SK-N-MC (cell line): ENCODE data around the gene RAB7A.

Source experiments
- EZH2 ChIP-seq: fragments of 200-600 bp; sonication (generic); IDR thresholded peaks from one replicate; pipeline ENCODE4 v1.6.1; 2017; ENCODE audit warnings: antibody characterized with exemption
- FOXP2 ChIP-seq: optimal IDR thresholded peaks from 2 replicates; pipeline ENCODE3; 2011; ENCODE audit warnings: mild to moderate bottlenecking, moderate library complexity; ENCODE audit not compliant: insufficient read depth; ENCODE audit errors: extremely low read length, control extremely low read depth
- POLR2AphosphoS5 ChIP-seq: IDR thresholded peaks from 2 replicates; pipeline ENCODE4 v1.6.1; 2012; ENCODE audit warnings: mild to moderate bottlenecking, low read depth, low read length, borderline replicate concordance

DNA sequence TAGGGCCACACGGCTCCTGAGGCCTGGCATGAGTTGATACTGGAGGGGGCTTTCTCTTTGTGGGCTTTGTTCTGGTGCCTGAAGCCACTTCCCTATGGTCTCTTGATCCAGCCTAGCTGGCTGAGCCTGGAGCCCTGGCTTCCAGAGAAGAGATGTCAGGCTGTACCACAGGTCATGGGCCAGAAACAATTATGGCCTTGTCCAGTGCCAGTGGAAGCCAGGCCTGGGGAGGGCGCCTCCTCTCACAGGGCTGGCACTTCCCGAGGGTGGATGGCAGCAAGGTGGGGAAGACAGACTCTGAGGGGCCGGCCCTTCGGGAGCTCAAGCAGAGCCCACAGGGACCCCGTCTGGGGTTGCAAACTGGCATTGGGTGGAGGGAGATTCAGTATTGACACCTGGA, 118.5 kb downstream of the RAB7A start:
- TF ChIP-seq POLR2AphosphoS5 (no peak), FOXP2 (no peak), EZH2 (no peak)
